ENCODE results near the gene GNAS.

DNA sequence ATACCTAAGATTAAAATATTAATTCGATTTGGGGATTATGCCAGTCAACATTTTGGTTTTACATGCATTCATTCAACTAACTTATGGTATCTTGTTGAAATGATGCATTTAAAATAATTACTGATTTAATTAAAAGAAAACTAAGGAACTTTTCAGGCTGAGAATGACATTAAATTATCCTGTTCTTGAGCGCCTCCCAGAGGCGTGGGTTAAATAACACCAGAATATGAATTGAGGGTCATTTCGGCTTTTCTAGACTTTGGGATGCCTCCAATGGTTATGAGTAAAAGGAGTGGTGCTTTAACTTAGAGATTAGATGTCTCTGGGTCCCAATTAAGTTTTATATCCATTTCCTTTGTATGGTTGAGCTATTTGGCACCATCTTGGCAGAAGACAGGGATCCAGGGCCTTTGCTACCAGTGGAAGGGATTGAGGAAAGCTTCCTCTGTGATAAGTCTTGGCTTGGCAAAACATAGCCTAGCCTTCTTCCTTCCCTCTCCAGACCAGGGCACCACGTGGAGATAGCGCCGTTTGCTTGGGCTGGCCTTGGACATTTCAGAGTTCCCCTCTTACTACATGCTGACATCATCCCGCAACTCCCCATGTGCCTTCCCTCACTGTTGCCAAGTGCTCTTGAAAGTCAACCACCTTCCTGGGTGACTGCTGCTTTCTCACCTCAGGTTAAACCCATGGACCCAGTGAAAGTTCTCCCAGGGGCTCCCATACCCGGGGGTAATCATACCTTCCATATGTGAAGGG, 28.7 kb downstream of the GNAS start:
- TF ChIP-seq, protein P1, sequence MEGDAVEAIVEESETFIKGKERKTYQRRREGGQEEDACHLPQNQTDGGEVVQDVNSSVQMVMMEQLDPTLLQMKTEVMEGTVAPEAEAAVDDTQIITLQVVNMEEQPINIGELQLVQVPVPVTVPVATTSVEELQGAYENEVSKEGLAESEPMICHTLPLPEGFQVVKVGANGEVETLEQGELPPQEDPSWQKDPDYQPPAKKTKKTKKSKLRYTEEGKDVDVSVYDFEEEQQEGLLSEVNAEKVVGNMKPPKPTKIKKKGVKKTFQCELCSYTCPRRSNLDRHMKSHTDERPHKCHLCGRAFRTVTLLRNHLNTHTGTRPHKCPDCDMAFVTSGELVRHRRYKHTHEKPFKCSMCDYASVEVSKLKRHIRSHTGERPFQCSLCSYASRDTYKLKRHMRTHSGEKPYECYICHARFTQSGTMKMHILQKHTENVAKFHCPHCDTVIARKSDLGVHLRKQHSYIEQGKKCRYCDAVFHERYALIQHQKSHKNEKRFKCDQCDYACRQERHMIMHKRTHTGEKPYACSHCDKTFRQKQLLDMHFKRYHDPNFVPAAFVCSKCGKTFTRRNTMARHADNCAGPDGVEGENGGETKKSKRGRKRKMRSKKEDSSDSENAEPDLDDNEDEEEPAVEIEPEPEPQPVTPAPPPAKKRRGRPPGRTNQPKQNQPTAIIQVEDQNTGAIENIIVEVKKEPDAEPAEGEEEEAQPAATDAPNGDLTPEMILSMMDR (optimal IDR thresholded peaks at IDR 0.05 in 1 of 3, IDR thresholded peaks at IDR 0.05 in 1 of 3, conservative IDR thresholded peaks at IDR 0.05 in 1 of 3; ENCODE audit: extremely low read depth in 1 of 3, insufficient read depth in 2 of 3, low read length in 3 of 3), result peak in 2 of 3 experiments; percentile 10 to 25
- TF ChIP-seq EZH2 (IDR thresholded peaks at IDR 0.05; ENCODE audit: low read length), result no peak

Data from keratinocyte (primary cell).